Neuronal stem cell (in vitro differentiated cells): ENCODE data around the gene MLF1.

ENCODE experiments used
- DNase-seq: peaks from one replicate; pipeline ENCODE4 v3.0.0-alpha.2; 2013; ENCODE audit warnings: low spot score
- H2AFZ ChIP-seq: one replicate; pipeline ENCODE4 v1.6.1; 2013; ENCODE audit warnings: mild to moderate bottlenecking, low read length, inconsistent platforms
- H2AK5ac ChIP-seq: 2 replicates; pipeline ENCODE4 v1.6.1; 2013; ENCODE audit warnings: low read depth, mild to moderate bottlenecking, inconsistent platforms, low read length, moderate library complexity, mixed read lengths
- H2BK120ac ChIP-seq: 2 replicates; pipeline ENCODE4 v1.6.1; 2013; ENCODE audit warnings: low read depth, mild to moderate bottlenecking, inconsistent platforms, low read length, moderate library complexity, mixed read lengths
- H2BK12ac ChIP-seq: one replicate; pipeline ENCODE4 v1.6.1; 2013; ENCODE audit warnings: low read length, inconsistent platforms
- H2BK15ac ChIP-seq: 2 replicates; pipeline ENCODE4 v1.6.1; 2013; ENCODE audit warnings: mild to moderate bottlenecking, low read length, inconsistent platforms, mixed read lengths
- H2BK5ac ChIP-seq: one replicate; pipeline ENCODE4 v1.6.1; 2013; ENCODE audit warnings: inconsistent platforms, mild to moderate bottlenecking, low read length, moderate library complexity
- H3K14ac ChIP-seq: one replicate; pipeline ENCODE4 v1.6.1; 2013; ENCODE audit warnings: low read length, inconsistent platforms
- H3K18ac ChIP-seq: 2 replicates; pipeline ENCODE4 v1.6.1; 2013; ENCODE audit warnings: low read length, inconsistent platforms
- H3K23ac ChIP-seq: 2 replicates; pipeline ENCODE4 v1.6.1; 2013; ENCODE audit warnings: low read depth, mild to moderate bottlenecking, mixed read lengths, low read length, inconsistent platforms; ENCODE audit not compliant: poor library complexity
- H3K27ac ChIP-seq: replicated peaks from 3 replicates; pipeline ENCODE4 v1.5.1; 2013; ENCODE audit warnings: low read length, inconsistent platforms
- H3K27me3 ChIP-seq, 3 experiments: 2 replicates each; pipeline ENCODE4 v1.6.1; 2013; ENCODE audit warnings: low read length in 3 of 3, mild to moderate bottlenecking in 2 of 3, inconsistent platforms in 1 of 3, low read depth in 1 of 3, mixed read lengths in 1 of 3, moderate library complexity in 1 of 3; ENCODE audit not compliant: control insufficient read depth in 3 of 3, insufficient read depth in 3 of 3
- H3K36me3 ChIP-seq, 2 donors: replicated peaks in 1 of 2; 2 replicates each; pipeline ENCODE4 v1.6.1; 2013; ENCODE audit warnings: low read length in 2 of 2; ENCODE audit not compliant: control insufficient read depth in 2 of 2, insufficient read depth in 2 of 2
- H3K4ac ChIP-seq: 2 replicates; pipeline ENCODE4 v1.6.1; 2013; ENCODE audit warnings: inconsistent platforms, mild to moderate bottlenecking, low read length, moderate library complexity
- H3K4me1 ChIP-seq, 2 donors: 1 replicate in 1 of 2; 2 replicates in 1 of 2; pipeline ENCODE4 v1.6.1; 2013; ENCODE audit warnings: low read length in 2 of 2, low read depth in 1 of 2; ENCODE audit not compliant: control insufficient read depth in 2 of 2, insufficient read depth in 1 of 2
- H3K4me2 ChIP-seq: one replicate; pipeline ENCODE4 v1.6.1; 2013; ENCODE audit warnings: mild to moderate bottlenecking, low read length, inconsistent platforms; ENCODE audit not compliant: insufficient read depth, poor library complexity, severe bottlenecking
- H3K4me3 ChIP-seq, 2 donors: 2 replicates each; pipeline ENCODE4 v1.5.1; 2013; ENCODE audit warnings: low read length in 2 of 2, mild to moderate bottlenecking in 2 of 2, inconsistent platforms in 1 of 2, moderate library complexity in 1 of 2
- H3K79me1 ChIP-seq: one replicate; pipeline ENCODE4 v1.6.1; 2013; ENCODE audit warnings: low read depth, mild to moderate bottlenecking, inconsistent platforms, low read length, moderate library complexity
- H3K9ac ChIP-seq: one replicate; pipeline ENCODE4 v1.6.1; 2013; ENCODE audit warnings: mild to moderate bottlenecking, low read depth, low read length, inconsistent platforms; ENCODE audit not compliant: poor library complexity
- H3K9me3 ChIP-seq, 2 donors: replicated peaks in 1 of 2; 2 replicates each; pipeline versions ENCODE3 to v1.6.1; 2013; ENCODE audit warnings: low read length in 2 of 2, mild to moderate bottlenecking in 2 of 2, inconsistent platforms in 1 of 2, low read depth in 1 of 2, mixed read lengths in 1 of 2, moderate library complexity in 1 of 2; ENCODE audit not compliant: control insufficient read depth in 2 of 2, insufficient read depth in 1 of 2
- H4K8ac ChIP-seq: one replicate; pipeline ENCODE4 v1.6.1; 2013; ENCODE audit warnings: low read depth, mild to moderate bottlenecking, inconsistent platforms, low read length, moderate library complexity
- H4K91ac ChIP-seq: one replicate; pipeline ENCODE4 v1.6.1; 2013; ENCODE audit warnings: low read length, low read depth, mild to moderate bottlenecking, inconsistent platforms; ENCODE audit not compliant: poor library complexity
- WGBS, 2 donors: extraction: QIAGEN DNeasy Blood & Tissue Kit; methylation state at CpG; one replicate each; pipeline ENCODE4 v1.1.7; 2013; ENCODE audit warnings: missing lambda C conversion rate in 2 of 2, mixed read lengths in 1 of 2; ENCODE audit not compliant: insufficient read length in 2 of 2, insufficient replicate concordance in 1 of 2; ENCODE audit errors: extremely low coverage in 2 of 2; 5-methylcytosine and 5-hydroxymethylcytosine counted together

MLF1 gene

GRCh38 chr3:158531334-158531733 is 39.7 kb upstream of the MLF1 start:
- Histone ChIP-seq H3K9ac (no peak overlapping the region), H2BK12ac (no peak overlapping the region), H3K4me2 (no peak overlapping the region), H3K14ac (no peak overlapping the region), H3K4me1 (no peaks in the 10 kb centered on the region), H3K36me3 (no peaks in the 10 kb centered on the region), H3K23ac (no peak overlapping the region), H3K18ac (no peak overlapping the region), H3K27me3 (no peaks in the 10 kb centered on the region), H4K91ac (no peak overlapping the region), H3K4ac (no peak overlapping the region), H3K9me3 (no peaks in the 10 kb centered on the region), H2BK15ac (no peak overlapping the region), H3K4me3 (no peak overlapping the region), H2AK5ac (no peak overlapping the region), H2BK120ac (no peak overlapping the region), H3K27ac (no peak overlapping the region), H2BK5ac (no peak overlapping the region), H4K8ac (no peak overlapping the region), H3K79me1 (no peaks in the 10 kb centered on the region), H2AFZ (no peak overlapping the region)
- no CpG with 5 or more reads among the region's 5 CpGs for WGBS, 2 donors
- no peak for DNase-seq

GRCh38 chr3:158532099-158532734 is 38.8 kb upstream of the MLF1 start:
- peak; percentile 5 for DNase-seq

GRCh38 chr3:158535918-158536317 is 35.1 kb upstream of the MLF1 start:
- Histone ChIP-seq H2BK15ac (no peak overlapping the region), H4K8ac (no peak overlapping the region), H3K4me2 (no peak overlapping the region), H3K27ac (no peak overlapping the region), H3K18ac (no peak overlapping the region), H4K91ac (no peak overlapping the region), H3K27me3 (no peaks in the 10 kb centered on the region), H3K4me1 (no peaks in the 10 kb centered on the region), H3K23ac (no peak overlapping the region), H3K4ac (no peak overlapping the region), H2BK120ac (no peak overlapping the region), H3K79me1 (no peaks in the 10 kb centered on the region), H2AFZ (no peak overlapping the region), H2BK12ac (no peak overlapping the region), H3K4me3 (no peak overlapping the region), H3K9ac (no peak overlapping the region), H2BK5ac (no peak overlapping the region), H3K9me3 (no peaks in the 10 kb centered on the region), H3K14ac (no peak overlapping the region), H3K36me3 (no peaks in the 10 kb centered on the region), H2AK5ac (no peak overlapping the region)
- WGBS, 2 donors: no CpG with 5 or more reads among the region's 2 CpGs
- no peak for DNase-seq

More at GRCh38 chr3:158532099-158532734, 38.8 kb upstream of the MLF1 start:
- H3K9me3 ChIP-seq: no peaks in the 10 kb centered on the region
- no peak overlapping the region for H3K14ac ChIP-seq
- no peak overlapping the region for H2AFZ ChIP-seq
- H3K27ac ChIP-seq: no peak overlapping the region
- H2BK120ac ChIP-seq: no peak overlapping the region
- H2BK5ac ChIP-seq: no peak overlapping the region
- no peak overlapping the region for H3K9ac ChIP-seq
- H4K91ac ChIP-seq: no peak overlapping the region
- H3K18ac ChIP-seq: no peak overlapping the region
- H3K4me1 ChIP-seq: no peaks in the 10 kb centered on the region
- H3K4me3 ChIP-seq: no peak overlapping the region
- no peaks in the 10 kb centered on the region for H3K79me1 ChIP-seq
- no peak overlapping the region for H2BK12ac ChIP-seq
- no peaks in the 10 kb centered on the region for H3K36me3 ChIP-seq
- H3K27me3 ChIP-seq: no peaks in the 10 kb centered on the region
- no peak overlapping the region for H2AK5ac ChIP-seq
- H2BK15ac ChIP-seq: no peak overlapping the region
- H3K4ac ChIP-seq: no peak overlapping the region
- no peak overlapping the region for H3K23ac ChIP-seq
- no peak overlapping the region for H3K4me2 ChIP-seq
- no peak overlapping the region for H4K8ac ChIP-seq

GRCh38 chr3:158539414-158540014 is 31.5 kb upstream of the MLF1 start:
- no peaks in the 10 kb centered on the region for H3K9me3 ChIP-seq
- peaks cover 0 to 6% of the 10 kb centered on the region in 2 donors for H3K36me3 ChIP-seq
- no peak overlapping the region for H3K9ac ChIP-seq
- WGBS, 2 donors: no CpG with 5 or more reads among the region's 3 CpGs
- no peak overlapping the region for H4K91ac ChIP-seq
- H2AFZ ChIP-seq: peak overlapping the region; percentile 69
- H3K23ac ChIP-seq: no peak overlapping the region
- no peak overlapping the region for H2BK15ac ChIP-seq
- no peak overlapping the region for H3K4me2 ChIP-seq
- no peak overlapping the region for H4K8ac ChIP-seq
- no peak overlapping the region for H2AK5ac ChIP-seq
- no peaks in the 10 kb centered on the region for H3K27me3 ChIP-seq
- H2BK12ac ChIP-seq: no peak overlapping the region
- H2BK120ac ChIP-seq: no peak overlapping the region
- no peak overlapping the region for H2BK5ac ChIP-seq
- H3K79me1 ChIP-seq: no peaks in the 10 kb centered on the region
- H3K27ac ChIP-seq: no peak overlapping the region
- H3K4ac ChIP-seq: no peak overlapping the region
- DNase-seq: peak; percentile 6
- no peak overlapping the region for H3K14ac ChIP-seq
- H3K4me1 ChIP-seq: no peaks in the 10 kb centered on the region
- H3K18ac ChIP-seq: no peak overlapping the region
- H3K4me3 ChIP-seq: no peak overlapping the region
